SK-N-SH (cell line): ENCODE data around the gene SLC25A30. TPM values are rescaled to one million over a fixed set of nuclear protein-coding genes. Genes with fewer than 3 reads are reported as not detected.

Experiments used
- CTCF ChIA-PET: fragments of 300-600, 350-600 bp; formaldehyde crosslinking; extraction: SDS; loops from one replicate; lab custom pipeline; 2021; lab: Yijun Ruan, JAX
- POLR2A ChIA-PET: fragments of 350-600 bp; sonication (Branson Sonifier 250); formaldehyde crosslinking; extraction: SDS; loops from one replicate; lab custom pipeline; 2020; ENCODE audit warnings: antibody characterized with exemption, inconsistent platforms; lab: Yijun Ruan, JAX
- DNase-seq: peaks from one replicate; pipeline ENCODE4 v3.0.0; 2012
- H2AFZ ChIP-seq: fragments of 200-600 bp; sonication (generic); 2 replicates; pipeline ENCODE4 v1.8.1; 2016; ENCODE audit warnings: antibody characterized with exemption, mild to moderate bottlenecking, low read depth
- H3F3A ChIP-seq: fragments of 200-600 bp; sonication (generic); replicated peaks from 2 replicates; pipeline ENCODE3; 2016; ENCODE audit warnings: antibody characterized with exemption, mild to moderate bottlenecking; ENCODE audit not compliant: insufficient read depth
- H3K27ac ChIP-seq, 2 experiments: fragments of 200-500 bp in 1 of 2; fragments of 200-600 bp in 1 of 2; sonication (Bioruptor generic) in 1 of 2; sonication (generic), shearing (Covaris generic) in 1 of 2; 2 replicates each; pipeline versions ENCODE4 v1.5.1 to v1.6.1; 2014 to 2016; ENCODE audit warnings: low read depth in 2 of 2, inconsistent platforms in 1 of 2, low read length in 1 of 2, mild to moderate bottlenecking in 1 of 2, mixed read lengths in 1 of 2
- H3K27me3 ChIP-seq: fragments of 200-600 bp; sonication (generic), shearing (Covaris generic); 2 replicates; pipeline ENCODE4 v1.6.1; 2016; ENCODE audit warnings: mixed run types; ENCODE audit not compliant: insufficient read depth
- H3K36me3 ChIP-seq, 2 experiments: fragments of 200-500 bp in 1 of 2; fragments of 200-600 bp in 1 of 2; sonication (Bioruptor generic) in 1 of 2; sonication (generic) in 1 of 2; replicated peaks in 1 of 2; 2 replicates each; pipeline versions ENCODE3 to v1.5.1; 2014 to 2016; ENCODE audit warnings: low read length in 1 of 2, mild to moderate bottlenecking in 1 of 2; ENCODE audit not compliant: insufficient read depth in 2 of 2, control insufficient read depth in 1 of 2
- H3K4me1 ChIP-seq, 2 experiments: fragments of 200-500 bp in 1 of 2; fragments of 200-600 bp in 1 of 2; sonication (Bioruptor generic) in 1 of 2; sonication (generic), shearing (Covaris generic) in 1 of 2; 2 replicates each; pipeline versions ENCODE4 v1.5.1 to v1.6.1; 2014 to 2016; ENCODE audit warnings: low read depth in 1 of 2, low read length in 1 of 2, mixed run types in 1 of 2; ENCODE audit not compliant: insufficient read depth in 2 of 2, control insufficient read depth in 1 of 2
- H3K4me2 ChIP-seq: fragments of 200-600 bp; sonication (generic), shearing (Covaris generic); 2 replicates; pipeline ENCODE4 v1.6.1; 2017; ENCODE audit warnings: mixed run types
- H3K4me3 ChIP-seq, 2 experiments: fragments of 200-500 bp in 1 of 2; fragments of 200-600 bp in 1 of 2; sonication (Bioruptor generic) in 1 of 2; sonication (generic), shearing (Covaris generic) in 1 of 2; 2 replicates each; pipeline versions ENCODE4 v1.5.1 to v1.8.1; 2014 to 2016; ENCODE audit warnings: low read depth in 2 of 2, inconsistent platforms in 1 of 2, low read length in 1 of 2, mild to moderate bottlenecking in 1 of 2, mixed read lengths in 1 of 2, moderate library complexity in 1 of 2
- H3K79me2 ChIP-seq: fragments of 200-600 bp; sonication (generic); 2 replicates; pipeline ENCODE4 v1.8.1; 2017; ENCODE audit warnings: mild to moderate bottlenecking; ENCODE audit not compliant: insufficient read depth
- H3K9ac ChIP-seq: fragments of 200-600 bp; sonication (generic); 2 replicates; pipeline ENCODE4 v1.6.1; 2017; ENCODE audit warnings: mixed run types
- H3K9me2 ChIP-seq: fragments of 200-600 bp; sonication (generic); 2 replicates; pipeline ENCODE4 v1.6.1; 2017; ENCODE audit warnings: mixed run types
- H3K9me3 ChIP-seq: fragments of 200-600 bp; sonication (generic); 2 replicates; pipeline ENCODE4 v1.6.1; 2017; ENCODE audit warnings: mixed run types, mild to moderate bottlenecking, moderate library complexity
- H4K20me1 ChIP-seq: fragments of 200-600 bp; sonication (generic); 2 replicates; pipeline ENCODE4 v1.6.1; 2017; ENCODE audit warnings: mild to moderate bottlenecking, mixed run types; ENCODE audit not compliant: insufficient read depth
- EP300 ChIP-seq, 2 experiments: IDR thresholded peaks; 2 replicates each; pipeline versions ENCODE4 v1.4.0 to v1.6.1; 2012; ENCODE audit warnings: borderline replicate concordance in 1 of 2, low read depth in 1 of 2, low read length in 1 of 2
- EZH2phosphoT487 ChIP-seq: fragments of 200-600 bp; sonication (generic); IDR thresholded peaks from 2 replicates; pipeline ENCODE4 v1.6.1; 2017; ENCODE audit warnings: low read depth, mixed run types, mild to moderate bottlenecking, antibody characterized with exemption, moderate library complexity, borderline replicate concordance
- FOXJ3 ChIP-seq: sonication (generic); formaldehyde crosslinking; IDR thresholded peaks from 2 replicates; pipeline ENCODE4 v1.5.1; 2020; ENCODE audit warnings: mild to moderate bottlenecking, missing genetic modification reagents
- FOXM1 ChIP-seq: IDR thresholded peaks from 2 replicates; pipeline ENCODE4 v1.4.0; 2012; ENCODE audit warnings: low read depth, mild to moderate bottlenecking
- MEF2A ChIP-seq: IDR thresholded peaks from 2 replicates; pipeline ENCODE4 v1.4.0; 2012; ENCODE audit warnings: low read depth, borderline replicate concordance
- MXI1 ChIP-seq: IDR thresholded peaks from 2 replicates; pipeline ENCODE4 v1.6.1; 2012; ENCODE audit warnings: mild to moderate bottlenecking, low read depth, low read length, improper control_type of control experiment
- NRF1 ChIP-seq: IDR thresholded peaks from 2 replicates; pipeline ENCODE4 v1.6.1; 2012; ENCODE audit warnings: low read depth, mild to moderate bottlenecking, low read length
- RAD21 ChIP-seq: IDR thresholded peaks from 2 replicates; pipeline ENCODE4 v1.6.1; 2012; ENCODE audit warnings: mild to moderate bottlenecking, low read length
- RFX5 ChIP-seq: IDR thresholded peaks from 2 replicates; pipeline ENCODE4 v1.6.1; 2012; ENCODE audit warnings: mild to moderate bottlenecking, improper control_type of control experiment, low read length
- TAF1 ChIP-seq: IDR thresholded peaks from 2 replicates; pipeline ENCODE4 v1.6.1; 2012; ENCODE audit warnings: low read depth, mild to moderate bottlenecking, low read length, moderate library complexity, borderline replicate concordance
- YY1 ChIP-seq: IDR thresholded peaks from 2 replicates; pipeline ENCODE4 v1.4.0; 2012; ENCODE audit warnings: low read depth, mild to moderate bottlenecking
- WGBS: methylation state at CpG from one replicate; pipeline ENCODE4 v1.1.6; 2017; ENCODE audit warnings: low lambda C conversion rate; 5-methylcytosine and 5-hydroxymethylcytosine counted together
- polyA plus RNA-seq, 3 experiments: library from polyadenylated mRNA; depleted of rRNA; stranded (reverse); fragments of >200 nt; gene quantifications; 2 replicates each; pipeline ENCODE4 v1.2.3, GENCODE V29; 2012
- TF ChIP-seq, protein P1 (sequence below): IDR thresholded peaks from 2 replicates; pipeline ENCODE4 v1.4.0; 2012; ENCODE audit warnings: low read depth, borderline replicate concordance
- TF ChIP-seq, protein P2 (sequence below): IDR thresholded peaks from 2 replicates; pipeline ENCODE4 v1.4.0; 2012; ENCODE audit warnings: low read depth, borderline replicate concordance
- TF ChIP-seq, protein P3 (sequence below): IDR thresholded peaks from 2 replicates; pipeline ENCODE4; 2012
- TF ChIP-seq, protein P4 (sequence below): IDR thresholded peaks from 2 replicates; pipeline ENCODE4 v1.6.1; 2012; ENCODE audit warnings: mild to moderate bottlenecking, low read depth, low read length, moderate library complexity
- TF ChIP-seq, protein P5 (sequence below): fragments of 150-350 bp; IDR thresholded peaks from 2 replicates; pipeline ENCODE4 v1.6.1; 2016; ENCODE audit warnings: mild to moderate bottlenecking, low read depth, low read length

Gene SLC25A30
- polyA plus RNA-seq, 1 of the 3 experiments (the other 2 are of a cell fraction), result 9.6 TPM

DNA sequence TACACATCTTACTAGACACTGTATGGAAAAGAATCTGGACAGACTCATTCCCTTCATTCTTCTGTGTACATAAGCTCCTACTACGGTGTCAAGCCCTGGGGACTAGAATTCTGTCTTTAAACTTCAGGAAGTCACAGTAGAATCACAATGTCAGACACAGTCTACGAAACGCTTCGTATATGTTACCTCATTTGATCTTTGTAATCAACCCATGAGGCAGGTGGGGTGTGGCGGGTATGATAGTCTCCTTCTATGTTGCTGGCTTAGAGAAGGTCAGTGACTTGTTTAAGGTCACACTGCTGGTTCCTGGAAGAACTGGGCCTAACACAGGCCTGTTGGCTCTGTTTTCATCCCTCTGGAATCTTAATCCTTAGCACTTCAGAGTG is 45.0 kb downstream of the SLC25A30 start:
- no peak overlapping the region for H3K27ac ChIP-seq
- H3K27me3 ChIP-seq, result no peaks in the 10 kb centered on the region
- POLR2A ChIA-PET, result no interaction called here
- TF ChIP-seq FOXJ3 (CRISPR knock-in tag) (no peak), MEF2A (no peak), FOXM1 (no peak), TAF1 (no peak), EZH2phosphoT487 (no peak), RAD21 (no peak)
- TF ChIP-seq, all 33 proteins: peak for 0
- H3K4me3 ChIP-seq, result no peak overlapping the region
- 93% methylated on average over 5 of the region's 5 CpGs for WGBS
- no peaks in the 10 kb centered on the region for H3K9me2 ChIP-seq
- no peaks in the 10 kb centered on the region for H4K20me1 ChIP-seq
- no peaks in the 10 kb centered on the region for H3K4me1 ChIP-seq
- H3K9ac ChIP-seq, result no peak overlapping the region
- peaks cover 0 to 7% of the 10 kb centered on the region in 2 experiments for H3K36me3 ChIP-seq
- H3K9me3 ChIP-seq, result no peaks in the 10 kb centered on the region
- H2AFZ ChIP-seq, result no peak overlapping the region
- no peaks in the 10 kb centered on the region for H3K79me2 ChIP-seq
- CTCF ChIA-PET, result no interaction called here
- no peak overlapping the region for H3K4me2 ChIP-seq
- peaks cover 4% of the 10 kb centered on the region for H3F3A ChIP-seq
- DNase-seq, result no peak

DNA sequence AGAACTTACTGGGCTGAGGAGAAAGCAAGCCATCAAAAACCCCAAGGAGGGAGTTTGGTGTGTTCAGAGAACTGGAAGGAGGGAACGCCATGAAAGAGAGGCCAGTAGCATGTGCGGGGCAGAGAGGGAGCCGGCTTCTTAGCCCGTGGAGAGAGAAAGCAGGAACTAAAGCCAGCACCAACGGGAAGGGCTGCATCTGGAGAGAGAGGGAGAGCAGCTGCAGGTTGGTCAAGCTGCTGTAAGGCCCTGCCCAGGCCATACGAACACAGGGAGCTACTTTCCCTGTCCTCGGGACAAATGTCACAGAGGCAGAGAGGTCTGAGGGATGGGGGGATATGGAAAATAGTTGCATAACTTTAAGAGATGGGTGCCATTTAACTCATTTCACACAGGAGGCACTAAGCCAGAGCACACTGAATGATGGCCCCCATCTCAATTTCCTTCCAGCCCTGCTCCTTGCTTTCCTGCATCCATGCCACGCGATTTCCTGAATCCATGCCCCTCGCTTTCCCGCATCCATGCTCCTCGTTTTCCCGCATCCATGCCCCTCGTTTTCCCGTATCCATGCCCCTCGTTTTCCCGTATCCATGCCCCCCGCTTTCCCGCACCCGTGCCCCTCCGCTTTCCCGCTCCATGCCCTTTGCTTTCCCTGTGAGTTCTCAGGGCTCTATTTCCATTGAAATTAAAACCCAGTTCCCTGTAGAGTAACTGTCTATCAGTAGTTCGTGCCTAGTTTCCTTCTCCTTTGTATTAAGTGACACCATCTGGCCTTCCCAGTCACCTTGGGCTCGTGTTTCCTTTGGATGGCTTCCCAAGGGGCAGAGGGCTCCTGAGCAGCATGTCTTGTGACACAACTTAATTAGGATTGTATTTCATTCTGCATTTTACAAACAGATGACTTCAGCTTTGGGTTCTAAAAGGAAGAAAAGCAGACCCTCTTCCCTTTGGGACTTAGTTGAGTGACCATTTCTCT is 45.7 kb downstream of the SLC25A30 start:
- Histone ChIP-seq H3K4me2 (no peak overlapping the region), H3K27ac (no peak overlapping the region), H3F3A (peaks cover 4% of the 10 kb centered on the region), H4K20me1 (no peaks in the 10 kb centered on the region), H3K79me2 (no peaks in the 10 kb centered on the region), H3K9me2 (no peaks in the 10 kb centered on the region), H3K4me3 (no peak overlapping the region), H3K27me3 (no peaks in the 10 kb centered on the region), H3K36me3 (peaks cover 0 to 7% of the 10 kb centered on the region in 2 experiments), H3K9me3 (no peaks in the 10 kb centered on the region), H3K4me1 (peaks cover 0 to 6% of the 10 kb centered on the region in 2 experiments; a peak in 1 of 4 replicates), H2AFZ (no peak overlapping the region), H3K9ac (no peak overlapping the region)
- CTCF ChIA-PET, result interaction anchor here (1.1 kb wide), 1 partner anchor 21 kb away, joined by 4 read pairs; no protein-coding TSS in a partner anchor
- 87% methylated on average over 24 of the region's 24 CpGs for WGBS
- POLR2A ChIA-PET, result no interaction called here
- DNase-seq, result no peak
- no peak for TF ChIP-seq MXI1
- TF ChIP-seq RFX5, result no peak
- TF ChIP-seq EP300 (IDR thresholded peaks at IDR 0.05; ENCODE audit: borderline replicate concordance in 1 of 2, low read depth in 1 of 2, low read length in 1 of 2), result no peak
- TF ChIP-seq, protein P1, sequence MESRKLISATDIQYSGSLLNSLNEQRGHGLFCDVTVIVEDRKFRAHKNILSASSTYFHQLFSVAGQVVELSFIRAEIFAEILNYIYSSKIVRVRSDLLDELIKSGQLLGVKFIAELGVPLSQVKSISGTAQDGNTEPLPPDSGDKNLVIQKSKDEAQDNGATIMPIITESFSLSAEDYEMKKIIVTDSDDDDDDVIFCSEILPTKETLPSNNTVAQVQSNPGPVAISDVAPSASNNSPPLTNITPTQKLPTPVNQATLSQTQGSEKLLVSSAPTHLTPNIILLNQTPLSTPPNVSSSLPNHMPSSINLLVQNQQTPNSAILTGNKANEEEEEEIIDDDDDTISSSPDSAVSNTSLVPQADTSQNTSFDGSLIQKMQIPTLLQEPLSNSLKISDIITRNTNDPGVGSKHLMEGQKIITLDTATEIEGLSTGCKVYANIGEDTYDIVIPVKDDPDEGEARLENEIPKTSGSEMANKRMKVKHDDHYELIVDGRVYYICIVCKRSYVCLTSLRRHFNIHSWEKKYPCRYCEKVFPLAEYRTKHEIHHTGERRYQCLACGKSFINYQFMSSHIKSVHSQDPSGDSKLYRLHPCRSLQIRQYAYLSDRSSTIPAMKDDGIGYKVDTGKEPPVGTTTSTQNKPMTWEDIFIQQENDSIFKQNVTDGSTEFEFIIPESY, result no peak
- TF ChIP-seq, protein P2, sequence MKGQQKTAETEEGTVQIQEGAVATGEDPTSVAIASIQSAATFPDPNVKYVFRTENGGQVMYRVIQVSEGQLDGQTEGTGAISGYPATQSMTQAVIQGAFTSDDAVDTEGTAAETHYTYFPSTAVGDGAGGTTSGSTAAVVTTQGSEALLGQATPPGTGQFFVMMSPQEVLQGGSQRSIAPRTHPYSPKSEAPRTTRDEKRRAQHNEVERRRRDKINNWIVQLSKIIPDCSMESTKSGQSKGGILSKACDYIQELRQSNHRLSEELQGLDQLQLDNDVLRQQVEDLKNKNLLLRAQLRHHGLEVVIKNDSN, result no peak
- no peak for TF ChIP-seq NRF1
- TF ChIP-seq, protein P3, sequence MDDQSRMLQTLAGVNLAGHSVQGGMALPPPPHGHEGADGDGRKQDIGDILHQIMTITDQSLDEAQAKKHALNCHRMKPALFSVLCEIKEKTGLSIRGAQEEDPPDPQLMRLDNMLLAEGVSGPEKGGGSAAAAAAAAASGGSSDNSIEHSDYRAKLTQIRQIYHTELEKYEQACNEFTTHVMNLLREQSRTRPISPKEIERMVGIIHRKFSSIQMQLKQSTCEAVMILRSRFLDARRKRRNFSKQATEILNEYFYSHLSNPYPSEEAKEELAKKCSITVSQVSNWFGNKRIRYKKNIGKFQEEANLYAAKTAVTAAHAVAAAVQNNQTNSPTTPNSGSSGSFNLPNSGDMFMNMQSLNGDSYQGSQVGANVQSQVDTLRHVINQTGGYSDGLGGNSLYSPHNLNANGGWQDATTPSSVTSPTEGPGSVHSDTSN, result no peak
- TF ChIP-seq, protein P4, sequence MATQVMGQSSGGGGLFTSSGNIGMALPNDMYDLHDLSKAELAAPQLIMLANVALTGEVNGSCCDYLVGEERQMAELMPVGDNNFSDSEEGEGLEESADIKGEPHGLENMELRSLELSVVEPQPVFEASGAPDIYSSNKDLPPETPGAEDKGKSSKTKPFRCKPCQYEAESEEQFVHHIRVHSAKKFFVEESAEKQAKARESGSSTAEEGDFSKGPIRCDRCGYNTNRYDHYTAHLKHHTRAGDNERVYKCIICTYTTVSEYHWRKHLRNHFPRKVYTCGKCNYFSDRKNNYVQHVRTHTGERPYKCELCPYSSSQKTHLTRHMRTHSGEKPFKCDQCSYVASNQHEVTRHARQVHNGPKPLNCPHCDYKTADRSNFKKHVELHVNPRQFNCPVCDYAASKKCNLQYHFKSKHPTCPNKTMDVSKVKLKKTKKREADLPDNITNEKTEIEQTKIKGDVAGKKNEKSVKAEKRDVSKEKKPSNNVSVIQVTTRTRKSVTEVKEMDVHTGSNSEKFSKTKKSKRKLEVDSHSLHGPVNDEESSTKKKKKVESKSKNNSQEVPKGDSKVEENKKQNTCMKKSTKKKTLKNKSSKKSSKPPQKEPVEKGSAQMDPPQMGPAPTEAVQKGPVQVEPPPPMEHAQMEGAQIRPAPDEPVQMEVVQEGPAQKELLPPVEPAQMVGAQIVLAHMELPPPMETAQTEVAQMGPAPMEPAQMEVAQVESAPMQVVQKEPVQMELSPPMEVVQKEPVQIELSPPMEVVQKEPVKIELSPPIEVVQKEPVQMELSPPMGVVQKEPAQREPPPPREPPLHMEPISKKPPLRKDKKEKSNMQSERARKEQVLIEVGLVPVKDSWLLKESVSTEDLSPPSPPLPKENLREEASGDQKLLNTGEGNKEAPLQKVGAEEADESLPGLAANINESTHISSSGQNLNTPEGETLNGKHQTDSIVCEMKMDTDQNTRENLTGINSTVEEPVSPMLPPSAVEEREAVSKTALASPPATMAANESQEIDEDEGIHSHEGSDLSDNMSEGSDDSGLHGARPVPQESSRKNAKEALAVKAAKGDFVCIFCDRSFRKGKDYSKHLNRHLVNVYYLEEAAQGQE, result no peak
- no peak for TF ChIP-seq YY1
- TF ChIP-seq, protein P5, sequence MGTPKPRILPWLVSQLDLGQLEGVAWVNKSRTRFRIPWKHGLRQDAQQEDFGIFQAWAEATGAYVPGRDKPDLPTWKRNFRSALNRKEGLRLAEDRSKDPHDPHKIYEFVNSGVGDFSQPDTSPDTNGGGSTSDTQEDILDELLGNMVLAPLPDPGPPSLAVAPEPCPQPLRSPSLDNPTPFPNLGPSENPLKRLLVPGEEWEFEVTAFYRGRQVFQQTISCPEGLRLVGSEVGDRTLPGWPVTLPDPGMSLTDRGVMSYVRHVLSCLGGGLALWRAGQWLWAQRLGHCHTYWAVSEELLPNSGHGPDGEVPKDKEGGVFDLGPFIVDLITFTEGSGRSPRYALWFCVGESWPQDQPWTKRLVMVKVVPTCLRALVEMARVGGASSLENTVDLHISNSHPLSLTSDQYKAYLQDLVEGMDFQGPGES, result no peak
- TF ChIP-seq EZH2phosphoT487, result no peak
